ENCODE measurements around the gene LINGO1.

The LINGO1 gene

GRCh38 chr15:77573802-77574201, 58.9 kb downstream of the LINGO1 start:
- DNase-seq (ENCODE audit: low read depth in 3 of 3) = no peak

GRCh38 chr15:77572186-77572585, 60.5 kb downstream of the LINGO1 start:
- DNase-seq (ENCODE audit: low read depth in 3 of 3) = no peak

- DNase-seq (ENCODE audit: low read depth in 3 of 3) = no peak
Measured at GRCh38 chr15:77571741-77572140, 61.0 kb downstream of the LINGO1 start.

GRCh38 chr15:77571181-77571580, 61.5 kb downstream of the LINGO1 start:
- DNase-seq (ENCODE audit: low read depth in 3 of 3) = no peak

- no peak for DNase-seq (ENCODE audit: low read depth in 3 of 3)
Measured at GRCh38 chr15:77569729-77570125, 63.0 kb downstream of the LINGO1 start.

DNA sequence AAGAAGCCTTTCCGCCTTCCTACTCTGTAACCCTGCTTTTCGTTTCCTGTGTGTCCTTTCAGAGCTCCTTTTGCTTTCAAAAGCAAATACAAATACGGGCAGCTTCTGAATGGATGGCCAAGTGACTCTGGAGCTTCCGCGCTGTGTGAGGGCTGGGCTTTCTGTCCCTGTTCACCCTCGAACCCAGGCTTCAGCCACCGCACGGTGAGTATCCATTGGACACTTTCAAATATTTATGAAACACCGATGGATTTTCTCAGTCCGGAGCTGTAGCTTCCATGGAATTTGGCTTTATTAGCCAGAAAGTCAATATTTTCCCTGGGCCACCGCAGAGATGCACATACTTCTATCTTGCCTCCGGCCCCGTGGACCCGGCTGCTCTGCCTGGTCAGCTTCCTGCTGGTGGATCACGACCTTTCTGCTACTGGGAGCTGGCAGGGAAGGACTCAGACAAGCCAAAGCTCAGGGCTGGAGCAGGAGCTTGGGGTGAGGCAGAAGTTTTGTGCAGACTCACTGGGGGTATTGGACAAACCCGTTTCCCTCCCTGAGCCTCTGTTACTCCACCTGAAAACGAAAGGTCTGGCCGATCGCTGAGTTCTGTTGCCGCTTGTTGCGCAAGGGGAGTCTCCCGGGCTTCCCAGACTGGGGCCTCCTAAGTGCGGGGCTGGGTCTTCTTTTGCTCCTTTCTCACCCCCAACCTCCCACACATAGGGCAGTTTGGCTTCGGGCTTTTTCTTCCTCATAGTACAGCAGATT, 63.6 kb downstream of the LINGO1 start:
- DNase-seq (ENCODE audit: low read depth in 3 of 3) = no peak

GRCh38 chr15:77568014-77568972, 64.4 kb downstream of the LINGO1 start:
- no peak for DNase-seq (ENCODE audit: low read depth in 3 of 3)

GRCh38 chr15:77567202-77567601, 65.5 kb downstream of the LINGO1 start:
- no peak for DNase-seq (ENCODE audit: low read depth in 3 of 3)

- no peak for DNase-seq (ENCODE audit: low read depth in 3 of 3)
Measured at GRCh38 chr15:77566092-77566491, 66.6 kb downstream of the LINGO1 start.

DNA sequence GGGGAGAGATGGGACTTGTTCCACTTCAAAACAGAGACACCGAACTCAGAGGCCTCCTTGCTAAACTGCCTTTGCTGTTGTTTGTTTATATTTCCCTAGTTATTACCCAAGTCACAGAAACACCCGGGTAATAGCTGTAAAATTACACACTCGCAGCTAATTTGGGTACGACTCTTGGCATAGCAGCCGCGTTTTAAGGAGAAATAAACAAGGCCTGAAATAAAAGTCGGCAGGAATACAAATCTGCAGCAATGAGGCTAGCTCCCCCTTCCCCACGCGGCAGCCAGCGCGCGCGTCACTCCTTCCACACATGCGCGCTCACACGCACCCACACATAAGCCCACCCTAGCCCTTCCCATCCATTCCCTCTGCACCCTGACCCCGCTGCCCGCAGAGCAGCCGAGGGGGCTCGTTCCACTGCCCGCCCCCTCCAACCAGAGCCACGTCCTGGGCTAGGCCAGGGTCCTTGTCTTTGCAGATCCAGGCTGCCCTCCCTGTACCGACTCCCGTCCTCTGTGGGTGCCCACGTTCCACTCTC, 67.3 kb downstream of the LINGO1 start:
- no peak for DNase-seq (ENCODE audit: low read depth in 3 of 3)

DNA sequence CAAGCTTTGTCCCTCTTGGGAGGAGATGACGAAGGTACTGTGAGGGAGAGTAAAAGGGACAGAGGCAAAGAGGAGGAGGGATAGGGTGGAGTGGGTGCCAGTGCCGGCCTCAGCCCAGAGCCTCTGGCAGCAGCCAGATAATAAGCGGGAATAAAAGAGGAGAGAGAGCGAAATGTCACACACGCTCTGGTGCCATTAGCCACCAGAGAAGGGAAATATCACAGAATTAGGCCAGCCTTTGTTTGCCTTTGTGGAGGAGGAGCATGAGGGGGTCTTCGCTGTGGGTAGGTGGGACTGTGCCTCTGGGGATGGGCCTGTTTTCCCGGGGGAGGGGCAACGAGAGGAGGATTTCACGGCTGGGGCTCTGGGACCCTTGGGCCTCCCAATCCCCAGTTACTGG, 67.8 kb downstream of the LINGO1 start:
- DNase-seq (ENCODE audit: low read depth in 3 of 3) = no peak

DNA sequence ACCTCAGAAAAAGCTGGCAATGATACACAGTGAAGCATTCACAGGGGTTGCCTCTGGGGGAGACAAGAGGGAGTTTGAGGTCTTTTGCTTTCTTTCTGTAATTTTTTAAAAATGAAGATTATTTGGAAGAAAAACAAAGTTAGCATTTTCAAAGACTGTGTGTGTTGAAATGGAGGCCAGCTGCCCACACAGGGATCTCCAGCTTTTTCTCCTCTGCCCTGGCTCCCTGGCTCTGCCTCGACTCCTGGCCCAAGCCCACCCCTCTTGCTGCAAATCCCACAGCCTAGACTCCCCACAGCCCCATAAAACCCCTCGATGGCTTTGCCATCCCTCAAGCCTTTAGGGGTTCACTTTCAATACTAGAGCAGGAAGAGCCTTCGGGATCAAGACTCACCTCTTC, 68.4 kb downstream of the LINGO1 start:
- no peak for DNase-seq (ENCODE audit: low read depth in 3 of 3)

GRCh38 chr15:77563623-77564156, 69.0 kb downstream of the LINGO1 start:
- no peak for DNase-seq (ENCODE audit: low read depth in 3 of 3)
